Activated naive CD4-positive, alpha-beta T cell treated with anti-CD3 and anti-CD28 coated beads, Interleukin-2, amount 50 U/mL, for 72 hours (primary cell): ENCODE measurements around the gene SMCO2. TPM values are rescaled to one million over a fixed set of nuclear protein-coding genes. Genes with fewer than 3 reads are reported as not detected.

Source experiments
- ATAC-seq, 2 donors: fragments of 150-1000 bp; cut with Tn5 transposase; 2 replicates each; pipeline ENCODE4 v1.10.0; 2021; ENCODE audit warnings: mild to moderate bottlenecking in 2 of 2, moderate library complexity in 2 of 2
- DNase-seq, 2 donors: peaks; one replicate each; pipeline ENCODE4 v3.0.0; 2021 to 2022; ENCODE audit warnings: low spot score in 2 of 2
- H3K27ac Mint-ChIP-seq, 2 donors: one replicate each; pipeline ENCODE4 v1.8.0; 2022; ENCODE audit warnings: mild to moderate bottlenecking in 2 of 2, mixed read lengths in 2 of 2
- H3K36me3 Mint-ChIP-seq, 2 donors: one replicate each; pipeline ENCODE4 v1.8.0; 2022; ENCODE audit warnings: mixed read lengths in 2 of 2
- H3K9me3 Mint-ChIP-seq, 2 donors: one replicate each; pipeline ENCODE4 v1.8.0; 2022; ENCODE audit warnings: mixed read lengths in 2 of 2
- total RNA-seq, 2 donors: library from RNA; stranded (reverse); gene quantifications; one replicate each; pipeline ENCODE4 v1.2.3, GENCODE V29; 2022

SMCO2 gene
- total RNA-seq, 2 donors from 2014 or later = 0.37 TPM; not detected in 1

DNA sequence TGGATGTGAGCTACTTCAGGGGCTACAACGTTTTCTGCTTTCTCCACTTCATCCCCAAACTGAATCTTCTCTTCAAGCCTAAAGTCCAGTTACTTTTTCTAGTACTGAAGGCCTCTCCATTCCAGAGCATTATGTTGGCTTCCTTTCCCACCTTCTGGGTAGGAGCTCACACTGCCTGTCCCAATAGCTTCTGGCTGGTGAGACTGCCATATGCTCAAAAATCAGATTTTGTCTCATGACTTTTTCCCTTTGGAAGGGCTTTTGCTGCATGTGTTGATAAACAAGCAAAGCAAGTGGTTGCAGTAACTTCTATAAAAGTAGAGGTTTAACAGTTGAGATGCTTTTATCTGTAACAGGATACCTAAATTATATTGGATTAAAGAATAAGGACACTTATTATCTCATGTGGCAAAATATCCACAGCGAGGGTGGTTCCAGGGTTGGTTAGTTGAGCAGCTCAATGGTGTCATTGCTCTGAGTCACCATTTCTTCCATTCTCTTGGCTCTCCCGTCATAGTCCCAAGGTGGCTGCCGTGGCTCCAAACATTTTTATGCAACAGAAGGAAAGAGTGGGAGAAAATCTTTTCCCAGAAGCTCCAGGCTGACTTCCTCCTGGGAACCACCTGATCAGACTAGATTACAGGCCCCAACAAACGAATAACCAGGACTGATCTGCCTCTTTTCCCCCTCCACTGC is 62.3 kb downstream of the SMCO2 start:
- Mint-ChIP-seq H3K36me3 (peaks cover 0 to 5% of the 10 kb centered on the region in 2 donors), H3K9me3 (no peaks in the 10 kb centered on the region), H3K27ac (no peak overlapping the region)
- ATAC-seq (no peak), DNase-seq (no peak)

DNA sequence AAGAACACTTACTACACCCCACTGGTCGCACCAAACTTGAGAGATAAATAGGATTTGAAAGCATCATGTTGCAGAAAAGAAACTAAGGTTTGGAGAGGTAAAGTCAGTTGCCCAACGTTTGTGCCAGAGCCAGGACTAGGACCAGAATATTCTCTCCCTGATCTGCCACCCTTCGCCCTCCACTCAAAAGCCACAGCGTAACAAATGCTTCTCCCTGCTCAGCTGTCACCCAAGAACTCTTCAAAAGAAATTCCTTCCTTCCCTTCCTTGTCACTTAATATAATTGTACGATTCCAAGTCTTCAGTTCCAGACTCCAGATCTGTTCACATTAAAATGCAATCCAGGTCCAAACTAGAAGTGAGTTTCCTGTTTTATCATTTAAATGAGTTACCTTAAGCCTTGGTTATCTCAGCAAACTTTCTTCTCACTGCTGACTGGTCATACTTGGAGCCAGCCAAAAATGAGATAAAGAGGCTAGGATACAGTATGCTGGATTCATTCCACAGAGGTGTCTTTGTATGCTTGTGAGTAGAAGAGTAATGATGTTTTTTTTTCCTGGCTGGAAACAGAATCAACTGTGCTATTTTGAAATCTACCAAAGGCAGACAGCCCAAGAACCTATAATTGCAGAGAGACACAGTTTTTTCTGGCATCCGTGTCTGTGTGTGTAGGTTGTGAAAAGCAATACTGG is 64.6 kb downstream of the SMCO2 start:
- no peaks in the 10 kb centered on the region for H3K9me3 Mint-ChIP-seq
- ATAC-seq (no peak), DNase-seq (no peak)
- H3K27ac Mint-ChIP-seq = no peak overlapping the region
- H3K36me3 Mint-ChIP-seq = peaks cover 0 to 5% of the 10 kb centered on the region in 2 donors

- DNase-seq (no peak), ATAC-seq (no peak)
- no peaks in the 10 kb centered on the region for H3K9me3 Mint-ChIP-seq
- peaks cover 0 to under 1% of the 10 kb centered on the region in 2 donors for H3K36me3 Mint-ChIP-seq
- no peak overlapping the region for H3K27ac Mint-ChIP-seq
Measured at GRCh38 chr12:27511723-27512045, 65.1 kb downstream of the SMCO2 start.

GRCh38 chr12:27513155-27513824 is 66.8 kb downstream of the SMCO2 start:
- ATAC-seq (no peak), DNase-seq (no peak)
- Mint-ChIP-seq H3K27ac (no peak overlapping the region), H3K36me3 (no peaks in the 10 kb centered on the region), H3K9me3 (no peaks in the 10 kb centered on the region)

GRCh38 chr12:27515671-27516070 is 69.1 kb downstream of the SMCO2 start:
- DNase-seq (no peak), ATAC-seq (no peak)
- H3K9me3 Mint-ChIP-seq = no peaks in the 10 kb centered on the region
- no peak overlapping the region for H3K27ac Mint-ChIP-seq
- no peaks in the 10 kb centered on the region for H3K36me3 Mint-ChIP-seq

DNA sequence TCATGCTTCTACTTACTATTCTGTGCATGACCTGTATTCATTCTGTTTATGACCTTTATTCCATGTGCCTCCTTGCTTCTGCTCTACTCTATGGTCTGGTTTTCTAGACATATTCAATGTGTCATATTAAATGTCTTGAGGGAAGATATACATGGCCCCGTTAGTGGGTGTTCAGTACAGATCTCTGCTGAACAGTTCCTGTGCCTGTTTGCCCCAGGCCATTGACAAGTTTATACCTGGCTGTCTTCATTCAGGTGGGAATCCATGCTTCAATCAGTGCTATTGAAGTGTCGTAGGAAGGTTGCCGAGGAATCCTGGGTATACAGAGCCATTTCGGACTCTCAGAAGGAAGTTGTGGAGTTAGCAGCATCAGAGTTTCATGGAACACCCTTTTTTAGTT is 70.1 kb downstream of the SMCO2 start:
- DNase-seq (no peak), ATAC-seq (no peak)
- H3K27ac Mint-ChIP-seq = no peak overlapping the region
- no peaks in the 10 kb centered on the region for H3K9me3 Mint-ChIP-seq
- H3K36me3 Mint-ChIP-seq = no peaks in the 10 kb centered on the region

DNA sequence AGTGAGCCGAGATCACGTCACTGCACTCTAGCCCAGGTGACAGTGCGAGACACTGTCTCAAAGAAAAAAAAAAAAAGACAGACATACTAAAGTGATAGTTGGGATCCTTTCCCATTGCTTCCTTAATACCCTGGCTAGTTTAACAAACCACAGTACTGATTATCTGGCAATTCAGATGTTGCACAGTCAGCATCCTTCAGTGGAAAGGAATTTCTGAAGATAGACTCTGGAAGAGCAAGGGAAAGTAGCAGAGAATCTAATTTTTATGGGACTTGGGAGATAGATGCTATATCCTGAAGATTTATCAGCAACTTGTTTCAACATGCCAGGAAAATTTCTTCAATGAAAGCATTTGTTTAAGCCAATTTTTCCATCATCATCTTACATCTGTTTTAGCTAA is 71.0 kb downstream of the SMCO2 start:
- H3K36me3 Mint-ChIP-seq = peaks cover 0 to 9% of the 10 kb centered on the region in 2 donors
- no peaks in the 10 kb centered on the region for H3K9me3 Mint-ChIP-seq
- no peak for ATAC-seq

GRCh38 chr12:27517961-27518665 is 71.6 kb downstream of the SMCO2 start:
- Mint-ChIP-seq H3K27ac (no peak overlapping the region), H3K36me3 (peaks cover 0 to 10% of the 10 kb centered on the region in 2 donors), H3K9me3 (no peaks in the 10 kb centered on the region)
- DNase-seq (no peak), ATAC-seq (no peak)

More for the DNA sequence above, 71.0 kb downstream of the SMCO2 start:
- DNase-seq = no peak
- no peak overlapping the region for H3K27ac Mint-ChIP-seq

- ATAC-seq = no peak
- Mint-ChIP-seq H3K9me3 (no peaks in the 10 kb centered on the region), H3K27ac (no peak overlapping the region), H3K36me3 (peaks cover 0 to 10% of the 10 kb centered on the region in 2 donors)
- no peak for DNase-seq
Measured at GRCh38 chr12:27521066-27521465, 74.5 kb downstream of the SMCO2 start.

GRCh38 chr12:27521981-27522380 is 75.4 kb downstream of the SMCO2 start:
- DNase-seq = no peak
- Mint-ChIP-seq H3K36me3 (peaks cover 0 to 10% of the 10 kb centered on the region in 2 donors), H3K9me3 (no peaks in the 10 kb centered on the region), H3K27ac (peak overlapping the region in 1 of 2 donors; percentile 16)
- no peak for ATAC-seq

DNA sequence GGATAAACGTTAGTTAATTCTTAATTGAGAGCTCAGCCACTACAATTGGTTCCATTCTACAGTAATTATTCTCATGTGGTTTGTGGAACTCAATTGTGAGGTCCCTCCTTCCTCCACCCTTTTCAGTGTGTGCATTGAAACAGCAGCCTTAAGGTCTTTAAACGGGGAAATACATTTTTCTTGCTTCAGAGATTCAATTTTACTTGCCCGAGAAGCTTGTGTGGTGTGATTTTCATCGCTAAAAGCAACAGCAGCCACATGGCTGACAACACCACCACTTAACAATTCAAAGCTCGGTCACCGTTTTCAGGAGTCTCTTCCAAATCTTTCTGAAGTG is 76.7 kb downstream of the SMCO2 start:
- Mint-ChIP-seq H3K36me3 (peaks cover 0 to 10% of the 10 kb centered on the region in 2 donors), H3K27ac (peak overlapping the region; percentile 85 to 88), H3K9me3 (no peaks in the 10 kb centered on the region)
- ATAC-seq (peak; percentile 1 to 7), DNase-seq (no peak)

DNA sequence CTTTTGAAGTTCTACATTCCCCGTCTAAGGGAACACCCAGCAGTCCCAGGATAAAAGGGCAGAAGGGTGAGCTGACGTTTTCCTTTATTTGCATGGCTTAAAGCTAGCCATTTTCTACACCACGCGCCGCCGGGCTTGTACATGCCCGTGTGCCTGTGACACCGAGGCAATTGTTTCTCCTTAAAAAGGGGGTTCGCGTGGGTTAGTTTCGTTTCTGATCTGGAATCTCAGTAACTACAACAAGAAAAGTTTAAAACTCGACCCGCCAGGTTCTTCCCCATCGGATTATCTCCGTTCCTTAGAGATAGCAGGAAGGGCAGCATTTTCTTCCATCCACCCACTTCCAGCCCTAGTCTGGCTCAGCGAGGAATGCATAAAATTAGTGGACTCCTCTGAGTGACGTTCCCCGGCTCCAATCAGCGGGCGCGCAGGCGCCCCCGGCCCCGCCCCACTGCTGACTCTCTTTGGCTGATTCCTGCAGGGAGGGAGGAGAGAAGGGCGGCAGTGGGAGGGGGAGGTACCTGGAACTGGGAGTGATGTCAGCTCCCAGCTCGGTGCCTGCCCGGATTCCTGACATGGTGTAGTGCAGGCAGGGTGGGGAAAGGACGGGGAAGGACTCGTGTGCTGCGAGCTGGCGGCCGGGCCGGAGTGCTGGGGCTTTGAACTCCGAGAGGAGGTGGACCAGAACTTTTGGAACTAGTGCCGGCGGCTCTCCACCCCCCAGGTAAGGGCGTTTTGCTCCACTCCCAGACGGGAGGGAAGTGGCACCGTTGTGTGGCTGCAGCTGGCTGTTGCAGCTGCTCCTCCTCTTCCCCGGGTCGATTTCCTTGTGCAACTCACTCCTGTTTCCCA is 77.3 kb downstream of the SMCO2 start, which contains the start of gene PPFIBP1:
TSS of gene PPFIBP1 (plus strand) at position 565 of the 852 bp plus-strand sequence. CDS start 109,191 bp downstream, outside the sequence.
- Mint-ChIP-seq H3K27ac (peak within 1 kb of the TSS; percentile 85 to 88), H3K36me3 (peaks cover 0 to 10% of the 10 kb centered on the region in 2 donors), H3K9me3 (no peaks in the 10 kb centered on the region)
- ATAC-seq = peak; percentile 96 to 99
- peak; percentile 90 to 92 for DNase-seq

DNA sequence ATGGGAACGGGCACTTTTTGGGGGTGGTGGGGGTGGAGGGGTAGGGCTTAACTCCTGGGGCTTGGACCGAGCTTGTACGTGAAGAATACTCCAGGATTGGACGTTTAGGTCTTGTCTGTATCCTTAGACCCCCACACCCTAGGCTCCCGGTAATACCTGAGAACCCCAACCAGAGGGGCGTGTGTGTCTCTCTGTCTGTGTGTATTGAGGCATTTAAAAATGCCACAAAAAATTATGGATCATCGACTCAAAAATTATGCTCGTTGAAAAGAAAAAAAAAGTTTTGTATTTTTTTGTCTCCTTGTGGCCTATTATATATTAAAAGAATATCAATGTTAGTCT is 77.9 kb downstream of the SMCO2 start:
- Mint-ChIP-seq H3K9me3 (no peaks in the 10 kb centered on the region), H3K36me3 (peaks cover 0 to 10% of the 10 kb centered on the region in 2 donors), H3K27ac (peak overlapping the region in 1 of 2 donors; percentile 85)
- ATAC-seq (peak in 1 of 2 donors; percentile 7), DNase-seq (no peak)

DNA sequence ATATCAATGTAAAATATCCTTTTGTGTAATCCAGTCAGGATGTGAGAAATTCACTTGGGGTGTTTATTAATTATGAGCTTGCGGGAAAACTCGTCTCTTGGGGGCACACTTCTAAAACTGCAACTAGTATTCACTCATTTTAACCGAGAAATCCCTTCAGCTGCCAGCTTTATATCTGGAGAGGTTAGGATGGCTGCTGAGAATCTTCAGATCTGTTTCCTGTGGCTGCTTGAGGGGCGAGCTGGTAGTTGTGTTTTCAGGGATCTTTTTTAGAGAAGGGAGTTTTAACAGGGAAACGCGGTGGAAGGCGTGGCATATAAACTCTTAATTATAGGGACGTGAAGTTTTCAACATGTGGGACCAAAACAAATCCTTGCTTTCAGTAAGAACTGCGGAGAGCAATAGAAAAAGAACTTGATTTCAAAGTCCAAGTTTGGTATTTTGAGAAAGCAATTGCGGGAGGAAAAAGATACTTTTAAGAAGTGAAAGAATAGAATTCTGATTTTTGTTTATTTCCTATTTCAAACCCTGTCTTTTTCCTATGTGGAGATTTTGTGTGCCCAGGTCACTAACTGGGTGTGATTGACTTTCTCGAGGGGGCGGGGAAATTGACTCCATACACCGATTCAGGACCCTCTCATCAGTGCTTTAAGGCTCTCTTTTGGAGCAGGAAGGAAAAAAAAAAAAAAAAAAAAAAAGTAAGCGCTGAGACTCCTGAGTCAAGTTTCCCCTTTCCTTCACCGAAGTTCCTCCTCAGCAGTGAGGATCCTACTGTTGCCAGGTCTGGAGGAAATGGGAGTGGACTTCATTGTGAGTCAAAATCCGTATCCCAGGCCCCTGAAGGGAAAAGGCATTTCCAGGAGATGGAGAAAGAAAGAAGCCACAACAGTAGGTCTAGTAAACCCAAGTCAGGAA is 78.6 kb downstream of the SMCO2 start:
- Mint-ChIP-seq H3K9me3 (no peaks in the 10 kb centered on the region), H3K36me3 (peaks cover 0 to 10% of the 10 kb centered on the region in 2 donors), H3K27ac (no peak overlapping the region)
- no peak for ATAC-seq
- no peak for DNase-seq

- Mint-ChIP-seq H3K9me3 (no peaks in the 10 kb centered on the region), H3K27ac (no peak overlapping the region), H3K36me3 (peaks cover 0 to 1% of the 10 kb centered on the region in 2 donors)
- ATAC-seq = no peak
- no peak for DNase-seq
Measured at GRCh38 chr12:27527512-27527911, 81.0 kb downstream of the SMCO2 start.
